HPDE6-E6E7 (cell line): ENCODE data around the gene SMNDC1.
"Not testable (repeated sequence)": the region's sequence is repeated elsewhere in the genome, so short reads cannot be mapped to it uniquely, and the experiment has no call there.

ENCODE experiments used
- DNase-seq: peaks from one replicate; pipeline ENCODE4 v3.0.0; 2011; ENCODE audit warnings: missing footprints; ENCODE audit errors: extremely low spot score

SMNDC1 gene

GRCh38 chr10:110284262-110284661 lies 20.5 kb downstream of the SMNDC1 start:
- DNase-seq: no peak

GRCh38 chr10:110279407-110279986 lies 25.2 kb downstream of the SMNDC1 start:
- peak; percentile 23 for DNase-seq

- DNase-seq: no peak
Observed at GRCh38 chr10:110278562-110279406, 25.9 kb downstream of the SMNDC1 start.

GRCh38 chr10:110277591-110277990 lies 27.1 kb downstream of the SMNDC1 start:
- DNase-seq: no peak

- DNase-seq: no peak
Observed at GRCh38 chr10:110276603-110277002, 28.1 kb downstream of the SMNDC1 start.

GRCh38 chr10:110275128-110275729 lies 29.5 kb downstream of the SMNDC1 start:
- DNase-seq: no peak

GRCh38 chr10:110274647-110275046 lies 30.1 kb downstream of the SMNDC1 start:
- DNase-seq: no peak

- no peak for DNase-seq
Observed at GRCh38 chr10:110274072-110274627, 30.6 kb downstream of the SMNDC1 start.

GRCh38 chr10:110273474-110273873 lies 31.2 kb downstream of the SMNDC1 start:
- DNase-seq: peak; percentile 16

- DNase-seq: not testable (repeated sequence)
Observed at GRCh38 chr10:110272995-110273394, 31.7 kb downstream of the SMNDC1 start.

- DNase-seq: no peak
Observed at GRCh38 chr10:110269374-110270318, 35.1 kb downstream of the SMNDC1 start.

GRCh38 chr10:110268971-110269370 lies 35.7 kb downstream of the SMNDC1 start:
- DNase-seq: no peak

GRCh38 chr10:110268442-110268841 lies 36.3 kb downstream of the SMNDC1 start:
- DNase-seq: no peak

- DNase-seq: no peak
Observed at GRCh38 chr10:110267276-110267675, 37.4 kb downstream of the SMNDC1 start.

GRCh38 chr10:110265573-110266193 lies 39.0 kb downstream of the SMNDC1 start:
- no peak for DNase-seq

GRCh38 chr10:110263164-110263563 lies 41.6 kb downstream of the SMNDC1 start:
- DNase-seq: no peak

- no peak for DNase-seq
Observed at GRCh38 chr10:110260746-110261477, 43.8 kb downstream of the SMNDC1 start.

- DNase-seq: no peak
Observed at GRCh38 chr10:110259317-110259716, 45.4 kb downstream of the SMNDC1 start.

GRCh38 chr10:110258542-110258941 lies 46.2 kb downstream of the SMNDC1 start:
- DNase-seq: no peak

- no peak for DNase-seq
Observed at GRCh38 chr10:110254467-110254866, 50.3 kb downstream of the SMNDC1 start.
